ENCODE measurements around the gene MED13L.
"Not testable (repeated sequence)": the region's sequence is repeated elsewhere in the genome, so short reads cannot be mapped to it uniquely, and the experiment has no call there.

MED13L gene

DNA sequence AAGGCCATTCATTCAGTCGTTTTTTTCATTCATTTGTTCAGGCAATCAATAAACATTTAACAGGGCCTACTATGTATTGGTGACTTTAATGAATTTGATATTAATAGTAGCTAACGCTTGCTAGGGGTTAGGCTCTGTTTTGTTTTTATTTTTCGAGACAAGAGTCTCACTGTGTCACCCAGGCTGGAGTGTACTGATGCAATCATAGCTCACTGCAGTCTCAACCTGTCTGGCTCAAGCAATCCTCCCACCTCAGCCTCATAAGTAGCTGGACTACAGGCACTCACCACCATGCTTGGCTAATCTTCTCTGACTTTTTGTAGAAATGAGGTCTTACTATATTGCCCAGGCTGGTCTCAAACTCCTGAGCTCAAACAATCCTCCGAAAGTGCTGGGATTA, 25.6 kb upstream of the MED13L start:
- no peak for DNase-seq

DNA sequence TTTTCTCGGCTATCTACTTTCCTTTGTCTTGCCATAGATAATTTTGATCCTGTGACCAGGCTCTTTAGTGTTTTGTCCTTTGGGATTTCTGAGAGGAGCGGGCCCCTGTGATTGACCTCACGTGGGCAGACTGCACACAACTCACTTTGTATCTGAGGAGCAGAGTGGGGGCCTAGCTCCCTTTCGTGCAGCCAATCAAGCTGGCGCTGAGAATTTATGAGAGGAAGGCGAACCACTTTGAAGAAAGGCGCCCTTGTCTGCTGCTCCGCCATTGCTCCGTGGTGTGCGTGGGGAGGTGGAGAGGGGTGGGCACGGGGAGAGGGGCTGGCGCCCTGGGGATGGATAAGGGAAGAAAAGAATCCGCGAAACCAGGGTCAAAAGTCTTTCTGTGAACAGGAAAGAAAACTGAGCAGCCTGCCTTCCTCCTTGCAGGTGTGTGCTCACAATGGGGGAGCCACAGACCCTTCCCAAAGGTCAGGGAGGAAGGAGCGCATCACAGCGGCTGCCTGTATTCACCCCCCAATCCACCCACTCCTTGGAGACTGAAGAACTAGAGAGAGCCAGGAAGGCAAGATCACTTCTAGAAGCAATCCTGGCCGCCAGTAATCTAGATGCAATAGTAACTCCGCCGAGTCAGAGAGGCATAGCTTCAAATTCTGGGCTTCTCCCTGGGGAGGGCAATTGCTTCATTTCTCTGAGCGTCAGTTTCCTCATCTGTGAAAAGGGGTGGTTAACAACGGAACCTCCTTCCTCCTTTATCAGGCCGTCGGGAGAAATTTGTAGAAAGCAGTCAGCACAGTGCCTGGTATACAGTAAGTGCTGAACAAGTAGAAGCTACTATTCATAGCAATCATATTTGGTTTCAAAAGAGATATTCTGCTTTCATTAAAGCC, 24.9 kb upstream of the MED13L start:
- DNase-seq, result no peak

DNA sequence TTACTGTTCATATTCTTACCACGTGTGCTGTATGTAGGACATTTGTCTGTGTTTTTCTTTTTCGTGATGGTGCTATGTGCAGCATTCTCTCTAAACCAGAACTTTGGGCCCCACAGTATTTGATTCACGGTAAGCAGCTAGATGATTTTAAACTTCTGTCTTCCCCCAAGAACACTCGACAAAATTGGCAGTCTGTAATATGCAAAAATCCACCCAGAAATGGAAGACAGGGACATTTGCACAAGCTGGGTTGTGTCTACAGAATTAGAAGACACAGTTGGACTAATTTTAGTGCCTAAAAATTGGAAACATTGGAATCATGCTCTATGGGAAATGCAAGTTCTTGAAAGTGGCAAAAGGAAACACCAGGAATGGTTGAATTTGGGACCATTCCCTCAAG, 24.1 kb upstream of the MED13L start:
- no peak for DNase-seq

DNA sequence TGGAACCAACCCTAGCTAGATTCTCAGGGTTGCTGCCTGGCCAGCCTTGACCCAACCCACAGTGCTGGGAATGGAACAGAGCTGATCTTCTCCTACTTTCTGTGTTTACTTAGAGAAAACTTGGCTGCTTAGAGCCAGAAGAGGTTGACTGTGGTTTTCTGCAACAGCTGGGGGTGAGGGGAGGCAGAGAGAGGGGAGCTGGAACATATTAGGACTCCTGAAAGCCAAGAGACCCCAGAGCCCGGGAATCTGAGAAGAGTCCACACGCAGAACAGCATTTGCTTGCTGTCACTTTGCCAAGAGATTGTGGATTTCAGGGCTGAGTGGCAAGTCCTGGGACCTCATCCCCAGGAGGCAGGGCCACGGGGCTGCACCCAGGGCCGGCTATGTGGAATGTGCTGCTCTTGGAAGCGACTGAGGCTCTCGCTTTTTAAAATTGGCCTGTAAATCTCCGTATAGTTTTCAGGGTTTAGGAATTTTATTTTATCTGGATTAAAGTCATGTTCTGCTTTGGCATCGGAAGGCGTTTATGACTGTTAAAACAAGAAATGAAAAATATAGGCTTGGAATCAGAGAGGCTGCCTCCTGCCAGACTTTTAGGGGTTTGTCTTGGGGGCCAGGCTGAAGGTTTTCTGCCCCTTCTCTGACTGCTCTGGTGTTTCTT, 22.3 kb upstream of the MED13L start:
- DNase-seq, result no peak

DNA sequence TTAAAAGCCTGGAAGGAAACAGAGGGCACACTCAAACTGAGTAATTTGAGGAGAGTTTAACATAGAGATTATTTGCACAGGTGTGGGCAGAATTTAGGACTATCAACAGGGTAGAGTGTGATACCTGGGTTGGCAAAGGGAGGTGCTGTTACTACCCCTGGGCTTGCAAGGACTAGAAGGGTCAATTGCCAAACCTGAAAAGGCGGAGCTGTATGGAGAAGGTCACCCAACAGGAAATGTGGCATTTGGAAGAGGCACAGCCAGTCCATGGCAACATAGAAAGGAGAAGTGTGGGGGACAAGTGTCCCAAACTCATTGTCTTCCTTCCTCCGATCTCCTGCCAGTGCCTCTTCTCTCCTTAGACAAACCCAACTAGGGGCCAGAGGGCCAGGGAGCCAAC, 21.6 kb upstream of the MED13L start:
- no peak for DNase-seq

DNA sequence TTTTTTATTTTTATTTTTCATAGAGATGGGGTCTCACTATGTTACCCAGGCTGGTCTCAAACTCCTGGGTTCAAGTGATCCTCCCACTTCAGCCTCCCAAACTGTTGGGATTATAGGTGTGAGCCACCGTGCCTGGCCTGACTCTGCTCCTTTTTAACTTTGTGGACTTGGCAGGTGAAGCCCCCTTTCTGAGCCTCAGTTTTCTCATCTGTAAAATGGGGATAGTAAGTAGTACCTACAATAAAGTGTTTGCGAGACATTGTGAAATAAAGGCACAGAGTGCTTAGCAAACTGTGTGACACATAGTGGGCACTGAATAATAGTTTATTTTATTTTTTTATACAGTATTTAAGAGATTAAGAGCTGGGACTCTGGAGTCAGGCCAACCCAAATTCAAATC, 21.1 kb upstream of the MED13L start:
- no peak for DNase-seq

DNA sequence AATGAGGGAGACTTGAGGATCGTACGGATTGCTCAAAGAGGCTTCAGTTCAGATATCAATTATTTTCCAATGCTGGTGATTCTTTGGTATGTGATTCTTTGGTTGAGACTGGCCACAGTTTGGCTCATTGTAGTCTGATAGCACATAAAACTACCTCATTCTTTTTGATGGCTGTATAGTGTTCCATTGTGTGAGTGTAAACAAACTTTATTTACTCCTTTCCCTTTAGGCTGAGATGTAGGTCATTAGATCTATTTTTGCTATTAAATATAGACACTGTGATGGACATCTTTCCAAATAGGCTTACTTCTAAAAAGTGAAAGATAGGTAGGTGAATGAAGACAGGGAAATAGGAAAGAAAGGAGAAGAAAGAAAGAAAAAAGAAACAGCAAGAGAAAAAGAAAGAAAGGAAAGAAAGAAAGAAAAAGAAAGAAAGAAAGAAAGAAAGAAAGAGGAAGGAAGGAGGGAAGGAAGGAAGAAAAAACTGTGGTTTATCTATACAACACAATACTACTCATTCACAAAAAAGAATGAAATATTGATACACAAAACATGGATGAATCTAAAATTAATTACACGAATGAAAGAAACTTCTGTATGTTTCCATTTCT, 19.8 kb upstream of the MED13L start:
- DNase-seq, result no peak

DNA sequence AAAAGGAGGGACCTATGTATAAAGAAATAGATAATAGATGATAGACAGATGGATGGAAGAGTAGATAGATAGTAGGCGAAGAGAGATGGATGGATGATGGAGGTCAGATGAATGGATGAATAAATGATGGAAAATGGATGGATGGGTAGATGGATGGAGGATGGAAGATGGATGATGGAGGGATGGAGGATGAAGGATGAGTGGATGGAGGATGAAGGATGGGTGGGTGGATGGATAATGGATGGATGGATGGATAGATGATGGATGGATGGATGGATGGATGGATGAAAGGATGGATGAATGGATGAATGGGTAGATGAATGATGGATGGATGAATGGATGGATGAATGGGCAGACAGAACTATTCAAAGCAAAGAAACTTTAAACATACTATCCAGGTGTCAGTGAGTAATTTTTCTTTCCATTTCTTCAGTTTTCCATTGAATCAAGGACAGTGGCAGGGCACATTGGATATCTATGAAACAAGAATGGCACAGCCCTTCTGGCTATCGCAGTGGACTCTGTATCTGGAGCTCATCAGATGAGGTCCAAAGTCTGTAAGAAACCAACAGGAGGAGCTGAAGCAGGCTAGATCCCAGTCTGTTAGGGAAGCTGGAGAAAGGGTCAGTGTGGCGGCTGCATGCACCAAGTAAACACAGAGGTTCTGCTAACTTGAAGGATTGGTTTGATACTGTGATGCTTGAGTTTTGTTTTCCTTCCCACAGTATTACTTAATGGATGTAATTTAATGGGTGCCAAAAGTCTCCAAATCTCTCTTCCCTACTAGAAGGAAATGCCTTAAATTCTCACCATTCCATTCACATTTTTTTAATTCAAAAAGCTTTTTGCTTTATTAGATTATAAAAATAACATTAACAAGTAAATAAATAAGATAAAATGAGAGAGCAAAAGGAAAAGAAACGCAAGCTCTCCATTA, 18.1 kb upstream of the MED13L start:
- DNase-seq, result no peak

DNA sequence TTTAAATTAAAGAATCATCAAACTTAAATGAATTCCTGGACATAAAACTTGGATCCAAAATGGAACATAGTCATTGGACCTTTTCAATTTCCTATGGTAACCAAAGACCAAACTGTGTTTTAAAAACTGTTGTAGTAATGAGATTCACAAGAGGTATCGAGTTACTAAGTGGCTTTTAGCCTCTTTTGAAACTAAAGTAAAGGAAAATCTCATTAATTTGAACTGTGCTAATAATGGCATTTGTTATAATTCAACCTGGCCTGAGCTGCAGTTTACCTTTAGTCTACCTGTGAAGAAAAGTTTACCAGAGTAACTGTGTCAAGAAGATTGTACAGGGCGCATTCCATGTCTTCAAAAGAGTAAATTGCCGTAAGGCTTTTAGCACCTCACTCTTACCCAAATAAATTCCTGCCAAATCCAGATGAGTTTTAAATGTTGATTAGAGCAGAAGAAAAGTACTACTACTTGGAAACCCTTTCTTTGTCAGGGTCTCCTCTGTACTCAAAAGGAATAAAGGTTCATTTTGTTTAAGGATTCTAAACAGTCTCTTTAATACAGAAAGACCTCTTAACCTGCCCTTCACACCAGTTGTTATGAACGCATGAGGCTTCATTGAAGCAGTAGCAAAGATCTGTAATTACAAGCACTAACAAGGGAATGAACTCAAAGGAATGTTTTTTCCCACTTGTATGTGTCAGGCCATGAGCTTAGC, 17.1 kb upstream of the MED13L start:
- no peak for DNase-seq

DNA sequence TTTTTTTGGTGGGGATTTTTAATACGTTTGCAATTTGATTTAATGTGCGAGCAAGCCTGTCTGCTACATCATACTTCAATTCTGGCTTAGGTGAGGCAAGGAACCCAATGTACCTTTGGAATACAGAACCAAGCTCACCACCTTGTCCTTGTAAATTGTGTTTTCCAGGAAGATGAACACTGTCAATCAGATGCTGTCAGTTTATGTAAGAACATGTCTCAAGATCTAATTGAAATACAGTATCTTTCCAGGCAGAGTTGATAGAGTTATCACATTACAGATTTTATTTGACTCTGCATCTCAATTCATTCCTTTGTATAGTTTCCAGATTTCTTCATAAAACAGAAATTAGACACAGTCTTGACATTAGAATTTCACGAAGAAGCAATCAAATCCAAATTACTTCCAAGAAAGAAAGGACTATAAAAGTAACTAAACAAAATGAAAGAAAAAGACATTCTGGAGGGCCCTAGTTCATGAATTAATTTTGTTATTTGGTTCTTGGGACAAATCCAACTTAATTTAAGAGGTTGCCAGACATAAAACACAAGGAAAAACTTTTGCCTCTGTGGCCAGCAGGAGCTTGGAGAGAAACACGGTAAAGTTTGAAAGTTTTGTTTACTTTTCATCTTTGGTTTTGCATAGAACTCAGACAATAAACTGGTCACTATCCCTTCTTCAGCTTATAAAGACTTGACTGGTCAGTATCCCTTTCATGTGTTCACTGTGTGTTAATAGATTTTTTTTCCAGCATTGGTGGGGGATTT, 16.4 kb upstream of the MED13L start:
- DNase-seq, result no peak

DNA sequence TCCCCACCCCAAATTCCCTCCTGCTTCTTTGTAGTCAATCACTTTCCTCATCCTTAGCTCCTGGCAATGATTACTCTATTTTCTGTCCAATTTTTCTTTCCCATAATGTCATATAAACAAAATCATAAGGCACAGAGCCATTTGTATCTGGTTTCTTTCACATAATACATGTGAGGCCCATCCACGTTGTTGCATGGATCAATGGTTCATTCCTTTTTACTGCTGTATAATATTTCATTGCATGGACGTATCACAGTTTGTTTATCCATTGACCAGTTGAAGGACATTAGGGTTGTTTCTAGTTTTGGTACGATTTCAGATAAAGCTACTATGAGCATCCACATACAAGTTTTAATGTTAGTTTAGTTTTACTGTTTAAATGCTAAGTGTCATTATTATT, 13.7 kb upstream of the MED13L start:
- no peak for DNase-seq

DNA sequence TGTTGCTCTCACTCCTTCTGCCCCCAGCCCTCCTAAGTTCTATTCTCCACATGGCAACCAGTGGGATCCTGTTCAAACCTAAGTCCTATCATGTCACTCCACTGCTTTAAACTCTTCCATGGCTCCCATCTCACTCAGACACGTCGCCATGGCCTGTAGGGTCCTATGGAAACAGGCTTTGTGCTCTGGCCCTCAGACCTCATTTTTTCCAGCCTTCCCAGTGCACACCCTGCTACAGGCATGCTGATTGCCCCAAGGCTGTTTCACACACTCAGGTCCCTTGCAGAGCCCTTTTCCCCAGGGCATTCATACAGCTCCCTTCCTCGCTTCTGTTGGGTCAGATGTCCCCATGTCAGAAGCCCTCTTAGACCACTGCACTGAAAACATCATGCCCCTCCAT, 11.2 kb upstream of the MED13L start:
- DNase-seq, result no peak

DNA sequence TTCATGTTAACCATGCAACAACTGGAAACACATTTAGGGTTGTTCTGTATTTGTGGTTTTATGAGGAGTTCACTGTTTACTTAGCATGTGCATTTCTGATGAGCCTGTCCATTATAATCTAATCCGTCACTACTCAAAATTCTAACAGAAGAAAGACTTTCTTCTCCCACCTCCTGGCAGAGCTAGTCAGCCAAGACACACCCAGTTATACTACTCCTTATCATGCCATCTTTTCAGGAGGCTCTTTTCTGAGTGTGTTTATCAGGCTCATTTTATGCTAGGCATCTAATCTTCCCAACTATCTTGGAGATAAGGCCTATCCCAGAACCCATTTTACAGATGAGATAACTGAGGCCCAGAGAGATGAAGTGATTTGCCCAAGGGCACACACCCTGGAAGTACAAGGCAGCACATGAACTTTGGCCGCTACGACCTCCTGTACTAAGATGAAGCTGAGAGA, 10.4 kb upstream of the MED13L start:
- DNase-seq, result no peak

DNA sequence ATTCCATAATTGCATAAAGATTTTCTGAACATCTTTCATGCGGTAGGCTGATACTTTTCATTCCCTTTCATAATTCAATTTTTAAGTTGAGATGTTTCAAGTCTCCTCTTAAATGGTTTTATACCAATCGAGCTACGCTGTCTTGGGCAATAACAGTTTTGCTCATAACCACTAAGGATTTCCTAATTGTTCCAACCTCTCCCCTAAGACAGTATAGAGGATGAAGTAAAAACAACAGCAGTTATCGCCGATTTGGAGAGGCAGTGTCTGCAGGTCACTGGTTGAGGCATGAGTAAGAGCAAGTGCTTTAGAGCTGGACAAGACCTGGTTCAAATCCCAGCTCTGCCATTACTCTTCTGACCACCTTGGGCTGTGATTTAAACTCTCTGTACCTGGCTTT, 6.9 kb upstream of the MED13L start:
- DNase-seq, result no peak

DNA sequence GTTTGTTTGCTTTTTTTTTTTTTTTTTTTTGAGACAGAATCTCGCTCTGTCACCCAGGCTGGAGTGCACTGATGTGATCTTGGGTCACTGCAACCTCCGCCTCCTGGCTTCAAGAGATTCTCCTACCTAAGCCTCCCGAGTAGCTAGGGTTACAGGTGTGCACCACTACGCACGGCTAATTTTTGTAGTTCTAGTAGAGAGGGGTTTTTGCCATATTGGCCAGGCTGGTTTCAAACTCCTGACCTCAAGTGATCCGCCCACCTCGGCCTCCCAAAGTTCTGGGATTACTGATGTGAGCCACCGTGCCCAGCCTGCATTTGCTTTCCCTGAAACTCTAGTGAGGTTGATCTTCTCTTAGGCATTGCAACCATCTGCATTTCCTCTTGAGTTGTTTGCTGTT, 6.4 kb upstream of the MED13L start:
- DNase-seq, result not testable (repeated sequence)

DNA sequence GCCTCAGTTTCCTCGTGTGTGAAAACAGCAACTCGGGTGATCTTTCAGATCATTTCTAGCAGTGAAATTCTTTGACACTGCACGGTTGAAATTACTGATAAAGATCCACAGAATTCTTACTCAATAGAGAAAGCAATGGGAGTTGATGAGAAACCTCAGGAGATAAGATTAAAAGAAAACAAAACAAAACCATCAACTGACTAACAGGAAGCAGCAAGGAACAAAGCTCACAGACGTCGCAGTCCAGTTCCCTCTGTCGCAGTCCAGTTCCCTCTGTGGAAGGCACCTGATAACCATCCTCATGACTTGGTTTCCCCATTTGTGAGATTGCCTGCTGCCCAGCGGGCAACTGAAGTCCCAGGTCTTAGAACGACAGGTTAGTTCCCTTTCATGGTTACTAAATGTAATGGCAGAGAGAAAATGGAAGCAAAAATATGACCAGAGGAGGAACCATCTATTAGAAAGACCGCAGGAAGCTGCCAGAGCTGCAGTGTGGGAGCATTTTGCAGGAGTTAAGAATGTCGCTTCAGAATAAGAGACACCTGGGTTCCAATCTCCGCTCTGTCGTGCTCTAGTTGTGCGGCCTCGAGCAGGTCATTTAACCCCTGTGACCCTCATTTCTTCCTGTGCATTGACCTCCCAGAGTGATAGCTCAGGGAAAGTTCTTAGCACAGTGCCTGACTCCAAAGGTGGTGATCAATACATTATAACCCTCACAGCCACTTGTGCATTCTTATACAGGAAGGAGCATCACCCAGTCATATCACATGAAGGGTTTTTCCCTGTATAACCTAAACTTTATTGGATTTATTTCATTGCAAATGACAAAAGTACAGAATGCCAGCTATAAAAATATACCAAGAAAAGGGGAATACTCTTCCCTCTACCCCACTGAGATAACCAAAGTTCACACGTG, 5.1 kb upstream of the MED13L start:
- DNase-seq, result no peak

DNA sequence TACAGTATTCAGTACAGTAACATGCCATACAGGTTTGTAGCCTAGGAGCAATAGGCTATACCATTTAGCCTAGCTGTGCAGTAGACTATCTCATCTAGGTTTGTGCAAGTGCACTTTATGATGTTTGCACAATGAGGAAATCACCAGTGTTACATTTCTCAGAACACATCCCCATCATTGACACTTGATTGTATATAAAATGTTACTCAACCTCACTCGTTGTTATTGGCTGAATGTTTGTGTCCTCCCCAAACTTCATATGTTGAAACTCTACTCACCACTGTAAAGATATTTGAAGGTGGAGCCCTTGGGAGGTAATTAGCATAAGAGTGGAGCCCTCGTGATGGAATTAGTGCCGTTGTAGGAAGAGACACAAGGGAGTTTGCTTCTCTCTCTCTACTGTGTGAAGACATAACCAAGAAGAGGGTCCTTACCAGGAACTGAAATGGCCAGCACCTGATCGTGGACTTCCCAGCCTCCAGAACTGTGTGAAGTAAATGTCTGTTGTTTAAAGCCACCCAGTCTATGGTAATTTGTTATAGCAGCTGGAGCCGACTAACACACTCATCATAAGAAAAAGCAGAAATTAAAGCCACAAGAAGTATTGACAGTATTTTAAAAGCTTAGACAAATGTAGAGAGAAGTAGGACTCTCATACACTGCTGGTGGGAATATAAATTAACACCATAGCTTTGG, 3.2 kb upstream of the MED13L start:
- no peak for DNase-seq

DNA sequence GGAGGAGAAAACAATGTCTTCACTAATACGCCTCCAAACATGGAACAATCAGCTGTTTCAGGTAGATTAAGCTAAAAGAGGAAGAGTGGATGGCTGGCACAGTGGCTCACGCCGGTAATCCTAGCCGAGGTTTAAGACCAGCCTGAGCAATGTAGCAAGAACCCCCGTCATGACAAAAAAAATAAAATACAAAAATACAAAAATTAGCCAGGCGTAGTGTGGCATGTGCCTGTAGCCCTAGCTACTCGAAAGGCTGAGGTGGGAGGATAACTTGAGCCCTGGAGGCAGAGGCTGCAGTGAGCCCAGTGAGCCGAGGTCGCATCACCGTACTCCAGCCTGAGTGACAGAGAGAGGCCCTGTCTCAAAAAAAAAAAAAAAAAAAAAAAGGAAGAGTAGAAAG, 1.2 kb upstream of the MED13L start:
- no peak for DNase-seq

DNA sequence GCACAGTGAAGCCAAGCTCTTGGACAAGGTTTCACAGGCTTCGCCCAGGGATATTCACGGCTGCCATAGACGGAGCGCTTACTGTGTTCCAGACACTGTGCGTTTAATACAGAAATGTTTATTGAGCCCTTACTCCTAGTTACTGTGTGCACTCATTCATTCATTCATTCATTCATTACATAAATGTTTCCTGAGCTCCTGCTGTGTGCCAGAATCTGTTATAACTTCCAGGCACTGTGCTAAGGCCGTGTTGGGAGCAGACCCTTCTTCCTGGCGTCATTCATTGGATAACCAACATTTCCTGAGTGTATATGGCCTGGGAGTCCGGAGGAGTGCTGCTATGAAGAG, 760 bp upstream of the MED13L start:
- DNase-seq, result no peak

Measured in COR-L47 (cell line).